Measurements from ENCODE around the gene GAL.

The GAL gene

GRCh38 chr11:68735125-68735524 lies 50.8 kb downstream of the GAL start:
- no peak overlapping the region for H3K4me3 ChIP-seq (ENCODE audit: low read depth, low read length)
- in situ Hi-C loops (cut with HindIII; ENCODE audit: low sequenced_read_pairs), result no loop called here
- no peak for TF ChIP-seq CTCF (IDR thresholded peaks at IDR 0.05; ENCODE audit: low read depth, low read length)
- no peak for DNase-seq (ENCODE audit: low read depth, low spot score)

- no peak for TF ChIP-seq CTCF (IDR thresholded peaks at IDR 0.05; ENCODE audit: low read depth, low read length)
- H3K4me3 ChIP-seq (ENCODE audit: low read depth, low read length), result no peak overlapping the region
- DNase-seq (ENCODE audit: low read depth, low spot score), result no peak
- in situ Hi-C loops (cut with HindIII; ENCODE audit: low sequenced_read_pairs), result no loop called here
These were observed 51.3 kb downstream of the GAL start for GRCh38 chr11:68735646-68736045.
